Hepatocyte (in vitro differentiated cells): ENCODE measurements around the gene ARHGEF1.

Experiments
- CTCF ChIP-seq: fragments of 200-600 bp; sonication (generic); IDR thresholded peaks from 2 replicates; pipeline ENCODE4 v1.5.1; 2016; ENCODE audit warnings: antibody characterized with exemption, mild to moderate bottlenecking; ENCODE audit not compliant: poor library complexity
- EZH2 ChIP-seq: fragments of 200-600 bp; sonication (generic); IDR thresholded peaks from 2 replicates; pipeline ENCODE4 v1.6.1; 2016; ENCODE audit warnings: antibody characterized with exemption, mild to moderate bottlenecking, borderline replicate concordance
- EZH2phosphoT487 ChIP-seq: fragments of 200-600 bp; sonication (generic); IDR thresholded peaks from one replicate; pipeline ENCODE4 v1.6.1; 2018; ENCODE audit warnings: antibody characterized with exemption, mild to moderate bottlenecking, low read depth, moderate library complexity; ENCODE audit not compliant: unreplicated experiment, severe bottlenecking

- TF ChIP-seq CTCF (peak; percentile 37), EZH2phosphoT487 (no peak), EZH2 (no peak)
Measured at GRCh38 chr19:41887711-41888382, 4.9 kb downstream of the ARHGEF1 start.
